HepG2 (cell line): ENCODE measurements around the gene HDAC10. TPM values are rescaled to one million over a fixed set of nuclear protein-coding genes. Genes with fewer than 3 reads are reported as not detected.
A peak's percentile ranks its signal among the peaks of the same experiment; 100 is the strongest.
"Not testable (repeated sequence)": the region's sequence is repeated elsewhere in the genome, so short reads cannot be mapped to it uniquely, and the experiment has no call there.

ENCODE experiments used
- ATAC-seq: fragments of 200-7000 bp; cut with Tn5 transposase; 3 replicates; pipeline ENCODE4 v1.9.1; 2020; ENCODE audit warnings: mild to moderate bottlenecking, moderate library complexity
- BruUV-seq: library from RNA; stranded (reverse); fragments of 400-500 nt; replicated peaks from 2 replicates; lab custom pipeline; 2021; lab: Mats Ljungman, UMichigan
- CTCF ChIA-PET: fragments of 300-600 bp; formaldehyde crosslinking; extraction: SDS; loops from one replicate; lab custom pipeline; 2021; ENCODE audit warnings: low total read pairs, inconsistent platforms, low intra/inter-chr PET ratio; lab: Yijun Ruan, JAX
- POLR2A ChIA-PET: fragments of 350-600 bp; sonication (Branson Sonifier 250); formaldehyde crosslinking; loops from one replicate; lab custom pipeline; 2020; ENCODE audit warnings: antibody characterized with exemption, inconsistent platforms; lab: Yijun Ruan, JAX
- DNase-seq: peaks from one replicate; pipeline ENCODE4 v3.0.0-alpha.2; 2015; ENCODE audit warnings: low spot score
- FAIRE-seq: peaks from 3 replicates; lab custom pipeline; 2011; peaks lifted over from hg19 to GRCh38; lab: Jason Lieb, UNC
- H2AFZ ChIP-seq: one replicate; pipeline ENCODE4 v1.6.1; 2011; ENCODE audit warnings: low read length, inconsistent platforms
- H3K27ac ChIP-seq: fragments of 300-600 bp; 3 replicates; pipeline ENCODE4 v1.8.0; 2011; ENCODE audit warnings: mixed run types, mild to moderate bottlenecking, mixed read lengths, low read length, inconsistent platforms; ENCODE audit not compliant: insufficient read depth; ENCODE audit errors: extremely low read length
- H3K27me3 ChIP-seq, 2 experiments: fragments of 200-600 bp in 1 of 2; 2 replicates in 1 of 2; 3 replicates in 1 of 2; pipeline versions ENCODE4 v1.6.0 to v1.8.0; 2011; ENCODE audit warnings: low read length in 2 of 2, mild to moderate bottlenecking in 2 of 2, moderate library complexity in 2 of 2, inconsistent platforms in 1 of 2; ENCODE audit not compliant: insufficient read depth in 2 of 2, control insufficient read depth in 1 of 2
- H3K36me3 ChIP-seq, 2 experiments: fragments of 200-600 bp in 1 of 2; replicated peaks in 1 of 2; 2 replicates in 1 of 2; 3 replicates in 1 of 2; pipeline versions ENCODE4 v1.5.1 to v1.8.0; 2011; ENCODE audit warnings: low read length in 2 of 2, inconsistent platforms in 1 of 2; ENCODE audit not compliant: insufficient read depth in 2 of 2, control insufficient read depth in 1 of 2
- H3K4me1 ChIP-seq: 2 replicates; pipeline ENCODE4 v1.5.1; 2012; ENCODE audit warnings: low read length, inconsistent platforms; ENCODE audit not compliant: insufficient read depth
- H3K4me2 ChIP-seq: 2 replicates; pipeline ENCODE4 v1.6.0; 2011; ENCODE audit warnings: low read depth, low read length, inconsistent platforms
- H3K4me3 ChIP-seq, 3 experiments: fragments of 200-600 bp in 1 of 3; sonication (generic), shearing (Covaris generic) in 1 of 3; replicated peaks in 1 of 3; 2 replicates each; pipeline ENCODE4 v1.5.1; 2011 to 2016; ENCODE audit warnings: low read length in 3 of 3, inconsistent platforms in 2 of 3, low read depth in 2 of 3, mild to moderate bottlenecking in 2 of 3, control low read depth in 1 of 3, mixed read lengths in 1 of 3; ENCODE audit not compliant: insufficient read depth in 1 of 3
- H3K79me2 ChIP-seq: one replicate; pipeline ENCODE4 v1.6.1; 2011; ENCODE audit warnings: low read length, inconsistent platforms; ENCODE audit not compliant: insufficient read depth
- H3K9ac ChIP-seq: 2 replicates; pipeline ENCODE4 v1.6.0; 2011; ENCODE audit warnings: mild to moderate bottlenecking, low read depth, low read length, inconsistent platforms; ENCODE audit not compliant: insufficient read depth
- H3K9me3 ChIP-seq: 2 replicates; pipeline ENCODE4 v1.5.1; 2012; ENCODE audit warnings: mild to moderate bottlenecking, low read length
- H4K20me1 ChIP-seq: 2 replicates; pipeline ENCODE4 v1.6.0; 2011; ENCODE audit warnings: inconsistent platforms, mild to moderate bottlenecking, low read length, moderate library complexity; ENCODE audit not compliant: insufficient read depth
- CTCF ChIP-seq: sonication (generic); formaldehyde crosslinking; IDR thresholded peaks from 2 replicates; pipeline ENCODE4 v1.5.0; 2020; ENCODE audit warnings: mild to moderate bottlenecking, missing genetic modification reagents, moderate library complexity
- ELF1 ChIP-seq: sonication (generic); formaldehyde crosslinking; IDR thresholded peaks from 2 replicates; pipeline ENCODE4 v1.4.0; 2020; ENCODE audit warnings: missing genetic modification reagents
- HNRNPK ChIP-seq: fragments of 200-400 bp; formaldehyde crosslinking; IDR thresholded peaks from 2 replicates; pipeline ENCODE4 v1.6.1; 2018; ENCODE audit warnings: low read length, low read depth, moderate library complexity, mild to moderate bottlenecking; ENCODE audit not compliant: poor library complexity, severe bottlenecking
- MAZ ChIP-seq, 2 experiments: sonication (generic) in 1 of 2; formaldehyde crosslinking in 1 of 2; IDR thresholded peaks; 2 replicates each; pipeline versions ENCODE4 v1.5.0 to v1.6.1; 2012 to 2020; ENCODE audit warnings: low read depth in 2 of 2, mild to moderate bottlenecking in 2 of 2, borderline replicate concordance in 1 of 2, improper control_type of control experiment in 1 of 2, low read length in 1 of 2, missing genetic modification reagents in 1 of 2, moderate library complexity in 1 of 2
- MTA3 ChIP-seq: sonication (generic); formaldehyde crosslinking; IDR thresholded peaks from 2 replicates; pipeline ENCODE4 v1.4.0; 2020; ENCODE audit warnings: missing genetic modification reagents
- PATZ1 ChIP-seq: sonication (generic); formaldehyde crosslinking; IDR thresholded peaks from 2 replicates; pipeline ENCODE4 v1.4.0; 2020; ENCODE audit warnings: missing genetic modification reagents
- PCBP1 ChIP-seq: fragments of 200-400 bp; formaldehyde crosslinking; IDR thresholded peaks from 2 replicates; pipeline ENCODE4 v1.6.1; 2017; ENCODE audit warnings: mild to moderate bottlenecking, low read depth, low read length, borderline replicate concordance
- PRPF4 ChIP-seq: fragments of 200-400 bp; formaldehyde crosslinking; IDR thresholded peaks from 2 replicates; pipeline ENCODE4 v1.6.1; 2016; ENCODE audit warnings: low read length, low read depth; ENCODE audit not compliant: poor library complexity, severe bottlenecking
- SMC3 ChIP-seq: IDR thresholded peaks from 2 replicates; pipeline ENCODE4 v1.6.1; 2011; ENCODE audit warnings: low read length, improper control_type of control experiment
- ZSCAN25 ChIP-seq: sonication (generic); formaldehyde crosslinking; IDR thresholded peaks from 2 replicates; pipeline ENCODE4 v1.8.0; 2022; ENCODE audit warnings: mild to moderate bottlenecking, missing genetic modification reagents
- WGBS: methylation state at CpG from one replicate; pipeline ENCODE4 v1.1.6; 2017; ENCODE audit warnings: low lambda C conversion rate; 5-methylcytosine and 5-hydroxymethylcytosine counted together
- in situ Hi-C: cut with HindIII; loops from 2 replicates; pipeline ENCODE4 v1.10.0; 2017; ENCODE audit warnings: low pct_unique_long_range_greater_than_20kb; ENCODE audit not compliant: extremely low pct_ligation_motif_present
- intact Hi-C: fragments of 100-400 bp; cut with micrococcal nuclease; formaldehyde crosslinking; loops from one replicate; pipeline ENCODE4 v1.10.0; 2022; ENCODE audit not compliant: unreplicated experiment
- polyA plus RNA-seq, 8 experiments: library from polyadenylated mRNA; depleted of rRNA in 3 of 8; stranded (reverse) in 7 of 8; unstranded in 1 of 8; fragments of >200 nt; fragmentation: Illumina TruSeq in 4 of 8; extraction: Trizol in 4 of 8; gene quantifications; 2 replicates each; pipeline versions ENCODE4 v1.2.1 to v1.2.3, GENCODE V29; 2011 to 2016; ENCODE audit warnings: low read depth in 4 of 8, missing spikeins in 1 of 8, mixed read lengths in 1 of 8; ENCODE audit not compliant: insufficient read depth in 1 of 8
- total RNA-seq, 5 experiments: library from RNA; depleted of rRNA; stranded (reverse); fragments of >200 nt; fragmentation: Illumina TruSeq; extraction: Trizol; gene quantifications; 2 replicates each; pipeline ENCODE4 v1.2.3, GENCODE V29; 2016; ENCODE audit warnings: low read depth in 1 of 5
- TF ChIP-seq, protein P1 (sequence below): sonication (generic); formaldehyde crosslinking; IDR thresholded peaks from 2 replicates; pipeline ENCODE4 v1.4.0; 2020; ENCODE audit warnings: missing genetic modification reagents, mild to moderate bottlenecking, borderline replicate concordance
- TF ChIP-seq, protein P2 (sequence below): sonication (generic); formaldehyde crosslinking; IDR thresholded peaks from 2 replicates; pipeline ENCODE4 v1.4.0; 2020; ENCODE audit warnings: missing genetic modification reagents

The HDAC10 gene
- total and polyA plus RNA-seq, 2 of the 13 experiments (the other 11 are each of a cell fraction or from before 2014, with no cell fraction given) = 13.9 to 14.9 TPM

GRCh38 chr22:50274311-50274710 lies 23.2 kb upstream of the HDAC10 start (continued):
- TF ChIP-seq, protein P1, sequence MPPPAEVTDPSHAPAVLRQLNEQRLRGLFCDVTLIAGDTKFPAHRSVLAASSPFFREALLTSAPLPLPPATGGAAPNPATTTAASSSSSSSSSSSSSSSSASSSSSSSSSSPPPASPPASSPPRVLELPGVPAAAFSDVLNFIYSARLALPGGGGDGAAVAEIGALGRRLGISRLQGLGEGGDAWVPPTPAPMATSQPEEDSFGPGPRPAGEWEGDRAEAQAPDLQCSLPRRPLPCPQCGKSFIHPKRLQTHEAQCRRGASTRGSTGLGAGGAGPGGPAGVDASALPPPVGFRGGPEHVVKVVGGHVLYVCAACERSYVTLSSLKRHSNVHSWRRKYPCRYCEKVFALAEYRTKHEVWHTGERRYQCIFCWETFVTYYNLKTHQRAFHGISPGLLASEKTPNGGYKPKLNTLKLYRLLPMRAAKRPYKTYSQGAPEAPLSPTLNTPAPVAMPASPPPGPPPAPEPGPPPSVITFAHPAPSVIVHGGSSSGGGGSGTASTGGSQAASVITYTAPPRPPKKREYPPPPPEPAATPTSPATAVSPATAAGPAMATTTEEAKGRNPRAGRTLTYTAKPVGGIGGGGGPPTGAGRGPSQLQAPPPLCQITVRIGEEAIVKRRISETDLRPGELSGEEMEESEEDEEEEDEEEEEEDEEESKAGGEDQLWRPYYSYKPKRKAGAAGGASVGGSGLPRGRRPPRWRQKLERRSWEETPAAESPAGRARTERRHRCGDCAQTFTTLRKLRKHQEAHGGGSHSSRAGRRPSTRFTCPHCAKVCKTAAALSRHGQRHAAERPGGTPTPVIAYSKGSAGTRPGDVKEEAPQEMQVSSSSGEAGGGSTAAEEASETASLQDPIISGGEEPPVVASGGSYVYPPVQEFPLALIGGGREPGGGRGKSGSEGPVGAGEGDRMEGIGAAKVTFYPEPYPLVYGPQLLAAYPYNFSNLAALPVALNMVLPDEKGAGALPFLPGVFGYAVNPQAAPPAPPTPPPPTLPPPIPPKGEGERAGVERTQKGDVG (CRISPR knock-in tag) = 0 out of 2 replicates have a peak, but pooled peaks have one; percentile 76
- TF ChIP-seq CTCF (CRISPR knock-in tag) = peak; percentile 54
- TF ChIP-seq PATZ1 (CRISPR knock-in tag) = peak; percentile 32; the same call in 1 of the 2 replicates
- no peak for TF ChIP-seq ELF1
- TF ChIP-seq MTA3 = no peak
- TF ChIP-seq, protein P2, sequence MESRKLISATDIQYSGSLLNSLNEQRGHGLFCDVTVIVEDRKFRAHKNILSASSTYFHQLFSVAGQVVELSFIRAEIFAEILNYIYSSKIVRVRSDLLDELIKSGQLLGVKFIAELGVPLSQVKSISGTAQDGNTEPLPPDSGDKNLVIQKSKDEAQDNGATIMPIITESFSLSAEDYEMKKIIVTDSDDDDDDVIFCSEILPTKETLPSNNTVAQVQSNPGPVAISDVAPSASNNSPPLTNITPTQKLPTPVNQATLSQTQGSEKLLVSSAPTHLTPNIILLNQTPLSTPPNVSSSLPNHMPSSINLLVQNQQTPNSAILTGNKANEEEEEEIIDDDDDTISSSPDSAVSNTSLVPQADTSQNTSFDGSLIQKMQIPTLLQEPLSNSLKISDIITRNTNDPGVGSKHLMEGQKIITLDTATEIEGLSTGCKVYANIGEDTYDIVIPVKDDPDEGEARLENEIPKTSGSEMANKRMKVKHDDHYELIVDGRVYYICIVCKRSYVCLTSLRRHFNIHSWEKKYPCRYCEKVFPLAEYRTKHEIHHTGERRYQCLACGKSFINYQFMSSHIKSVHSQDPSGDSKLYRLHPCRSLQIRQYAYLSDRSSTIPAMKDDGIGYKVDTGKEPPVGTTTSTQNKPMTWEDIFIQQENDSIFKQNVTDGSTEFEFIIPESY (CRISPR knock-in tag) = peak; percentile 99
- peak; percentile 37; the same call in 1 of the 2 replicates for TF ChIP-seq SMC3
- TF ChIP-seq MAZ (IDR thresholded peaks at IDR 0.05; ENCODE audit: borderline replicate concordance, low read depth, low read length) = 0 out of 2 replicates have a peak, but pooled peaks have one; percentile 16
- no peak for TF ChIP-seq MAZ (CRISPR knock-in tag; IDR thresholded peaks at IDR 0.05; ENCODE audit: low read depth)
- peak; percentile 43 for TF ChIP-seq PRPF4
- 0 out of 2 replicates have a peak, but pooled peaks have one; percentile 28 for TF ChIP-seq ZSCAN25 (CRISPR knock-in tag)
- TF ChIP-seq HNRNPK = peak; percentile 74
- TF ChIP-seq PCBP1 = peak; percentile 94
- TF ChIP-seq, all 625 proteins: peak for 14

DNA sequence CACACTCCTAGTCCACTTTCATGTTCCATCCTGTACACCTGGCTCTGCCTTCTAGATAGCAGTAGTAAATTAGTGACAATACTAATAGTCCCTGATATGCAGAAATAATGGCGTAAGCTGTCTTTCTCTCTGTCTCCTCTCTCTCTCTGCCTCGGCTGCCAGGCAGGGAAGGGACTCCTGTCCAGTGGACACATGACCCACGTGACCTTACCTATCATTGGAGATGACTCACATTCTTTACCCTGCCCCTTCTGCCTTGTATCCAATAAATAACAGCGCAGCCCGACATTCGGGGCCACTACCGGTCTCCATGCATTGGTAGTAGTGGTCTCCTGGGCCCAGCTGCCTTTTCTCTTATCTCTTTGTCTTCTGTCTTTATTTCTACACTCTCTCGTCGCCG lies 22.7 kb upstream of the HDAC10 start:
- ATAC-seq, FAIRE-seq, H2AFZ ChIP-seq, in situ Hi-C loops, H3K27ac ChIP-seq, H3K9me3 ChIP-seq, DNase-seq, POLR2A ChIA-PET, intact Hi-C loops, H3K9ac ChIP-seq, H3K4me2 ChIP-seq, BruUV-seq, H3K79me2 ChIP-seq, H4K20me1 ChIP-seq, H3K4me3 ChIP-seq: not testable (repeated sequence)
- Histone ChIP-seq H3K27me3 (peaks cover 9 to 22% of the 10 kb centered on the region in 2 experiments), H3K36me3 (peaks cover 11 to 14% of the 10 kb centered on the region in 2 experiments; a peak in 3 of 5 replicates), H3K4me1 (peaks cover 29% of the 10 kb centered on the region)
- CTCF ChIA-PET = interaction anchor here (1.1 to 4.2 kb wide), 3 partner anchors 23 to 68 kb away, joined by 3 to 125 read pairs (median 21); partner anchors contain the start of genes DENND6B, HDAC10 and PPP6R2
- WGBS = 93% methylated on average over 8 of the region's 10 CpGs
